GM12891 (cell line): ENCODE results near the gene SLX4IP.

ENCODE experiments used
- POLR2A ChIP-seq: IDR thresholded peaks from 2 replicates; pipeline ENCODE4 v1.6.1; 2011; ENCODE audit warnings: low read depth, low read length, control low read depth
- POLR2AphosphoS5 ChIP-seq: IDR thresholded peaks from 2 replicates; pipeline ENCODE4 v1.6.1; 2011; ENCODE audit warnings: low read depth, low read length, control low read depth
- TAF1 ChIP-seq: IDR thresholded peaks from 2 replicates; pipeline ENCODE4 v1.6.1; 2011; ENCODE audit warnings: low read depth, low read length, control low read depth

GRCh38 chr20:10511170-10511508 is 76.0 kb downstream of the SLX4IP start:
- no peak for TF ChIP-seq POLR2AphosphoS5
- no peak for TF ChIP-seq POLR2A
- TF ChIP-seq TAF1, result no peak
